Pons (tissue), 1 donor: ENCODE results near the gene GPATCH2L.

ENCODE experiments used
- DNase-seq: peaks from one replicate; pipeline ENCODE4 v3.0.0-alpha.2; 2016; ENCODE audit warnings: low spot score

The GPATCH2L gene

GRCh38 chr14:76151398-76152332 is at the start of gene GPATCH2L:
Gene GPATCH2L (plus strand): TSS chr14:76151922. CDS start chr14:76154364, 2,442 bp downstream.
- DNase-seq = peak; percentile 90

GRCh38 chr14:76104802-76105355 is 46.8 kb upstream of the GPATCH2L start:
- no peak for DNase-seq

GRCh38 chr14:76106188-76106587 is 45.5 kb upstream of the GPATCH2L start:
- no peak for DNase-seq

- no peak for DNase-seq
These were observed 42.4 kb upstream of the GPATCH2L start for GRCh38 chr14:76109087-76109880.

GRCh38 chr14:76112889-76113624 is 38.7 kb upstream of the GPATCH2L start:
- no peak for DNase-seq

GRCh38 chr14:76113691-76114090 is 38.0 kb upstream of the GPATCH2L start:
- DNase-seq = no peak

- no peak for DNase-seq
These were observed 36.7 kb upstream of the GPATCH2L start for GRCh38 chr14:76115010-76115422.

DNA sequence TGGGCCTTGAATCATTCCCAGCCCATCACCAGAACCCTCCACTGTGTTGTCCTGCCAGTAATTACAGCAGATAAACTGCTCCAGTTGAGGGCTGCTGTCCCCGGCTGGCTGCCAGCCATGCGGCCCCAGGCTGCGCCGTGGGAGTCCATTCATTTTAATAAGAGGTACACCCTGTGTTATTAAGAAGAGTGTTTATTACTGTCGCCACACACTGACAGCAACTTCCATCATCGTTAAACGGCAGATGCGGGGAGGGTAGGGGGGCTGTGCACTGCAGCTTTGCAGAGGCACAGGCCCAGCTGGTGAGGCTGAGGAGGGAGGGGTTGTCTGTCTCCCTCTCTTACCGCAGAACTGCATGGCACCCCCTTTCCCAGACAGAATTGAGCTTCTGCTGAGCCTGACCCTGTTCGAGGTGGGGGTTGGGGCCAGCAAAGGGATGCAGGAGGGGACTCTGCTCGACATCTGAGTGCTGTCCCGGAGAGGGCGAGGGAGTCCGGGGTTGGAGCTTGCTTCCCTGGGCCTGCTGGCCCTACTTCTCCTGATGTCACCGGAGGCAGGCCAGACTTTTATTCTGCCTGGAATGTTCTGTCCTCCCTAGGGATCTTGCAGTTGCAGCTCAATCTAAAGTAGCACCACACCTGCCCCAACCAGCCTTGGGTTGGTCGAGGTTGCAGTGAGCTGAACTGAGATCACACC is 33.8 kb upstream of the GPATCH2L start:
- DNase-seq = no peak

DNA sequence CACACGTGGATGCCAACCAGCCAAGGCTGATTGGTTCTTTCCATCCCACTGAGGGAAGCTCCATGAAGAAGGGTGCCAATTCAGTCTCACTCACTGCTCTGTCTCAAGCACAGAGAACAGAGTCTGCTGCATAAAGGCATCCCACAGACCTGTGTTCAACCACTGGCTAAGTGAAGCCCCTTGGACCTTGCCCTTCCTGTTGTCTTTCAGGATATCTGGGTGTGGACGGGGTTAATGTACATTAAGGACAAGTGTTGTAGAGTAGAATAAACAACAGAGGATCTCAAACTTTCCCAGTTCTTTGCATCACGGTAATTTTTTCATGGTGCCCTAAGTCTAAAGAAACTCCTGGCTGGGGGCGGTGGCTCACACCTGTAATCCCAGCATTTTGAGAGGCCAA is 33.1 kb upstream of the GPATCH2L start:
- no peak for DNase-seq

- DNase-seq = no peak
These were observed 30.5 kb upstream of the GPATCH2L start for GRCh38 chr14:76121089-76121748.

GRCh38 chr14:76123426-76124225 is 28.1 kb upstream of the GPATCH2L start:
- no peak for DNase-seq

GRCh38 chr14:76125511-76125910 is 26.2 kb upstream of the GPATCH2L start:
- no peak for DNase-seq

DNA sequence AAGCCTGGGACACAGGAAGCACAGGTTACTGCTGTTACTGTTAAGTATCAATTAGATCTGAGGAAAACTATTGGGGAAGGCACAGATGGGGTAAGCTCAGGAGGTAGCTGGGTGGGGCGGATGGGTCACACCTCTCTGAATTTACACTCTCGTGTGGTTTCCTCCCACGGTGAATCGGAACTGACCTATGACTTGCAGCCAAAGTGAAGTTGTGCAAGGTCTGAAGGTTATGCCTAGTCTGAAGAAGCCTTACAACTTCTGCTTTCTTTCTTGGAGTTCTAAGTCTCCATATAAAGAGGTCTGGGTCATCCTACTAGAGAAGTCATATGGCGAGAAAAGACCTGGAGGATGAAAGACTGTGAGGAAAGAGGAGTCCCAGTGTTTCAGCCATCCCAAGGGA is 25.6 kb upstream of the GPATCH2L start:
- DNase-seq = no peak

GRCh38 chr14:76129851-76130576 is 21.7 kb upstream of the GPATCH2L start:
- no peak for DNase-seq

DNA sequence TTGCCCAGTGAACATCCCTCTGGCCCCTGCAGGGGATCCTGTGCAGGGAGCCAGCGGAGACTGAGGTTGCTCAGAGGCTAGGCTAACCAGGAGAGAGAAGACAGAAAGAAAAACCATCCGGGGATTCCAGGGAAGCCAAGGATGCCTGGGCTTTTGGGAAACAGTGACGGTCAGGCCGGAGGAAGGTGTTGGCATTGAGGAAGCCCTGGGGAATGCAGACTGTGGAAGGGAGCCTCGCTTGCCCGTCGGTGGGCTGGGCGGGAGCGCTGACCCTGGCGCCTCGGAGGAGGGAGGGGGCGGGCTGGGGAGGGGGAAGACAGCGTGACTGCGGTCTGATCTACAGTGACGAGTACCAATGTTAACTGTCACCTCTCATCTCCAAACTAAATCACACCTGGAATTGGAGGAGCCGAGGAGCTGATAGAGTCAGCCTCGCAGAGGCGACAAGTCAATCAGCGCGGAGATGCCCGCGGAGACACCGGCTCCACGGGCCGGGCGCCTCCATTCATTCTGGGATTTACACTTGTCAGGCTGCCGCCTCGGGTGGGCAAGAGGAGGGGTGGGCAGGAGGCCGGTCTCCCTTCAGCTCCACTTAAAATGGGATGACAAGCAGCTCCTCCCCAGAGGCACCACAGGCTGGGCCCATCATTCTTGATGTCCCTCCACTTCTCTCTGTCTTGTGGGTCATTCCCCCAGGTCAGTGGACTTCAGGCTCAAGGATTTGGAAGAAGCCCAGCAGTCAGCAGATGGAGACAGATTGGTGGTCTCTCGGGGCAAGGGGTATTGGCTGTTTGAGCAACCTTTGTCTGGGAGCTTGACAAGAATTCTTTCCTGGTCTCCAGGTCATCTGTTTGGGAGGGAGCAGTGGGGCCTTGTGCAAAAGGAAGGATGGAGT is 20.4 kb upstream of the GPATCH2L start:
- no peak for DNase-seq

- DNase-seq = no peak
These were observed 18.6 kb upstream of the GPATCH2L start for GRCh38 chr14:76133103-76133502.

DNA sequence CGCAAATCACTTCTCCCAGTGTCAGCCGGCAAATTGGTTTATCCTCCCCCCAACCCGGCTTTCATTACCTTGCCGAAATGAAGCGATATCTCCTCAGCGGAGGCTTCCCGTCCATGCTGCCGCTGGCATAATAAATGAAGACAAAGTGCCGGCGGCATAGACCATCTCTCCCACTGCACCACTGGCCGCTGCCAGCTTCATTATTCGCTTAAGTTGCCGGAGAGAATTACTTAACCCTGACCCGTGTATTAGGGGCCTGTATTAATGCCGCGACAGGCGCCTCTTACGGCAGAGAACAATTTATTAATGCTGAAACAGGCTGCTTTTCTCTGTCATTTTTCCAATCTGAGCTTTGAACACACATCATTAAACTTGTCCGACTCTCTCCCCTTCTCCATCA is 17.5 kb upstream of the GPATCH2L start:
- DNase-seq = no peak

DNA sequence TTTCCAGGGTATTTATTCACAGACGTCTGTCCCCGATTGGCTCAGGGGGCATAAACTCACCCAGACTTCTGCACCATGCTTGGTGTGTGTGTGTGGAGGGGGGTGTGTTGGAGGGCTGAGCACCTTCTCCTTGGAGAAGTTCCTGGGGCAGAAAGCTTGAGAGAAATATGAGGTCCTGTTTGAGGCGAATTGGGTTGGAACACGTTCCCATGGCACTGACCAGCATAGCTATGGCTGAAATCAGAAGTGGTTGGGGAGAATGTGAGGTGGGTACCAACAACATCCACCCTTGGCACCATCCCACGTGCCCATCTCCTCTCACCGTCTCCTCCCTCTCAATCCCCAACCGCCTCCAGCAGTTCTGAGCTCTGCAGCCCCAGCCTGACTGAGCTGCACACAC is 16.0 kb upstream of the GPATCH2L start:
- no peak for DNase-seq
